Mucosa of rectum (tissue), 2 donors: ENCODE measurements around the gene CRHR1.

ENCODE experiments used
- H3K27ac ChIP-seq, 2 donors: one replicate each; pipeline ENCODE4 v1.7.0; 2013; ENCODE audit warnings: inconsistent platforms in 2 of 2, low read depth in 2 of 2, low read length in 2 of 2
- H3K27me3 ChIP-seq, 2 donors: one replicate each; pipeline ENCODE4 v1.7.0; 2013; ENCODE audit warnings: low read length in 2 of 2; ENCODE audit not compliant: control insufficient read depth in 2 of 2, insufficient read depth in 2 of 2
- H3K36me3 ChIP-seq, 2 donors: one replicate each; pipeline ENCODE4 v1.7.0; 2013; ENCODE audit warnings: low read length in 2 of 2; ENCODE audit not compliant: control insufficient read depth in 2 of 2, insufficient read depth in 2 of 2
- H3K4me1 ChIP-seq, 2 donors: one replicate each; pipeline ENCODE4 v1.7.0; 2013; ENCODE audit warnings: low read length in 2 of 2, mild to moderate bottlenecking in 1 of 2; ENCODE audit not compliant: control insufficient read depth in 2 of 2, insufficient read depth in 2 of 2
- H3K4me3 ChIP-seq, 2 donors: one replicate each; pipeline ENCODE4 v1.7.0; 2013; ENCODE audit warnings: low read length in 2 of 2
- H3K9ac ChIP-seq, 2 donors: one replicate each; pipeline ENCODE4 v1.7.0; 2013; ENCODE audit warnings: low read length in 2 of 2, low read depth in 1 of 2, mild to moderate bottlenecking in 1 of 2
- H3K9me3 ChIP-seq, 2 donors: one replicate each; pipeline ENCODE4 v1.7.0; 2013; ENCODE audit warnings: low read length in 2 of 2; ENCODE audit not compliant: control insufficient read depth in 2 of 2
- donor health status: healthy.
- donor health status: Normal muscosa, but diverticular disease.

Gene CRHR1

GRCh38 chr17:45871718-45872117 is 87.6 kb downstream of the CRHR1 start:
- no peak overlapping the region for H3K27ac ChIP-seq
- no peaks in the 10 kb centered on the region for H3K4me1 ChIP-seq
- H3K9ac ChIP-seq = no peak overlapping the region
- no peaks in the 10 kb centered on the region for H3K36me3 ChIP-seq
- H3K4me3 ChIP-seq = no peak overlapping the region
- peaks cover 0 to 5% of the 10 kb centered on the region in 2 donors for H3K27me3 ChIP-seq
- no peaks in the 10 kb centered on the region for H3K9me3 ChIP-seq

- H3K4me1 ChIP-seq = no peaks in the 10 kb centered on the region
- H3K4me3 ChIP-seq = no peak overlapping the region
- no peaks in the 10 kb centered on the region for H3K36me3 ChIP-seq
- no peak overlapping the region for H3K27ac ChIP-seq
- no peak overlapping the region for H3K9ac ChIP-seq
- peaks cover 0 to 5% of the 10 kb centered on the region in 2 donors for H3K27me3 ChIP-seq
- H3K9me3 ChIP-seq = no peaks in the 10 kb centered on the region
Observed at GRCh38 chr17:45873728-45874127, 89.6 kb downstream of the CRHR1 start.

- Histone ChIP-seq H3K4me1 (no peaks in the 10 kb centered on the region), H3K36me3 (no peaks in the 10 kb centered on the region), H3K9ac (no peak overlapping the region), H3K27me3 (peaks cover 0 to 5% of the 10 kb centered on the region in 2 donors), H3K9me3 (no peaks in the 10 kb centered on the region), H3K27ac (no peak overlapping the region), H3K4me3 (no peak overlapping the region)
Observed at GRCh38 chr17:45874151-45874550, 90.0 kb downstream of the CRHR1 start.

- no peaks in the 10 kb centered on the region for H3K4me1 ChIP-seq
Observed at GRCh38 chr17:45876539-45876938, 92.4 kb downstream of the CRHR1 start.

GRCh38 chr17:45877467-45877866 is 93.3 kb downstream of the CRHR1 start:
- Histone ChIP-seq H3K4me3 (no peak overlapping the region), H3K36me3 (no peaks in the 10 kb centered on the region), H3K9ac (no peak overlapping the region), H3K27me3 (peaks cover 0 to 2% of the 10 kb centered on the region in 2 donors), H3K27ac (no peak overlapping the region), H3K9me3 (no peaks in the 10 kb centered on the region), H3K4me1 (no peaks in the 10 kb centered on the region)

More at GRCh38 chr17:45876539-45876938, 92.4 kb downstream of the CRHR1 start:
- Histone ChIP-seq H3K9me3 (no peaks in the 10 kb centered on the region), H3K27me3 (peaks cover 0 to 5% of the 10 kb centered on the region in 2 donors), H3K27ac (no peak overlapping the region), H3K4me3 (no peak overlapping the region), H3K9ac (no peak overlapping the region), H3K36me3 (no peaks in the 10 kb centered on the region)

GRCh38 chr17:45883063-45883462 is 98.9 kb downstream of the CRHR1 start:
- no peak overlapping the region for H3K9ac ChIP-seq
- H3K36me3 ChIP-seq = no peaks in the 10 kb centered on the region
- no peak overlapping the region for H3K27ac ChIP-seq
- H3K4me1 ChIP-seq = no peaks in the 10 kb centered on the region
- peaks cover 0 to 2% of the 10 kb centered on the region in 2 donors for H3K27me3 ChIP-seq
- H3K9me3 ChIP-seq = no peaks in the 10 kb centered on the region
- H3K4me3 ChIP-seq = no peak overlapping the region
